GM18907 (cell line): ENCODE measurements around the gene BMP8A.
"Not testable (repeated sequence)": the region's sequence is repeated elsewhere in the genome, so short reads cannot be mapped to it uniquely, and the experiment has no call there.

Source experiments
- ATAC-seq: cut with Tn5 transposase; IDR thresholded peaks from one replicate; pipeline ENCODE4 v1.9.1; 2021; ENCODE audit warnings: mild to moderate bottlenecking, moderate library complexity; ENCODE audit not compliant: unreplicated experiment

The BMP8A gene

GRCh38 chr1:39481289-39481688 lies 10.1 kb upstream of the BMP8A start:
- no peak for ATAC-seq

GRCh38 chr1:39483276-39483675 lies 8.2 kb upstream of the BMP8A start:
- no peak for ATAC-seq

- no peak for ATAC-seq
These were observed 6.9 kb upstream of the BMP8A start for GRCh38 chr1:39484564-39484963.

GRCh38 chr1:39485046-39485803 lies 6.2 kb upstream of the BMP8A start:
- no peak for ATAC-seq

GRCh38 chr1:39488012-39488545 lies 3.4 kb upstream of the BMP8A start:
- ATAC-seq: no peak

- no peak for ATAC-seq
These were observed 2.5 kb upstream of the BMP8A start for GRCh38 chr1:39488793-39489566.

- no peak for ATAC-seq
These were observed 1.7 kb upstream of the BMP8A start for GRCh38 chr1:39489567-39490239.

- ATAC-seq: no peak
These were observed 765 bp upstream of the BMP8A start for GRCh38 chr1:39490596-39491145.

- not testable (repeated sequence) for ATAC-seq
These were observed 944 bp downstream of the BMP8A start for GRCh38 chr1:39492118-39493042.

GRCh38 chr1:39493043-39493810 lies 1.8 kb downstream of the BMP8A start:
- ATAC-seq: not testable (repeated sequence)

- ATAC-seq: no peak
These were observed 3.4 kb downstream of the BMP8A start for GRCh38 chr1:39494671-39495410.

- ATAC-seq: not testable (repeated sequence)
These were observed 5.1 kb downstream of the BMP8A start for GRCh38 chr1:39496520-39496919.

GRCh38 chr1:39497585-39497984 lies 6.1 kb downstream of the BMP8A start:
- no peak for ATAC-seq

GRCh38 chr1:39498096-39498710 lies 6.8 kb downstream of the BMP8A start:
- not testable (repeated sequence) for ATAC-seq

- ATAC-seq: not testable (repeated sequence)
These were observed 7.4 kb downstream of the BMP8A start for GRCh38 chr1:39498821-39499220.

GRCh38 chr1:39499668-39500067 lies 8.2 kb downstream of the BMP8A start:
- no peak for ATAC-seq

- ATAC-seq: no peak
These were observed 9.5 kb downstream of the BMP8A start for GRCh38 chr1:39500862-39501389.

GRCh38 chr1:39501666-39502065 lies 10.2 kb downstream of the BMP8A start:
- no peak for ATAC-seq
